GM19035 (cell line): ENCODE data around the gene ATP1A2.

ENCODE experiments used
- ATAC-seq: cut with Tn5 transposase; IDR thresholded peaks from one replicate; pipeline ENCODE4 v1.9.1; 2021; ENCODE audit not compliant: unreplicated experiment

ATP1A2 gene

GRCh38 chr1:160168609-160169369 lies 53.2 kb downstream of the ATP1A2 start:
- ATAC-seq = no peak

- ATAC-seq = no peak
These were observed 54.2 kb downstream of the ATP1A2 start for GRCh38 chr1:160169553-160170399.

GRCh38 chr1:160171354-160171753 lies 55.8 kb downstream of the ATP1A2 start:
- no peak for ATAC-seq

GRCh38 chr1:160171980-160172379 lies 56.4 kb downstream of the ATP1A2 start:
- no peak for ATAC-seq

GRCh38 chr1:160177231-160177630 lies 61.7 kb downstream of the ATP1A2 start:
- no peak for ATAC-seq

- ATAC-seq = no peak
These were observed 62.1 kb downstream of the ATP1A2 start for GRCh38 chr1:160177667-160178066.

- no peak for ATAC-seq
These were observed 63.2 kb downstream of the ATP1A2 start for GRCh38 chr1:160178731-160179130.

- ATAC-seq = no peak
These were observed 63.8 kb downstream of the ATP1A2 start for GRCh38 chr1:160179336-160179735.

GRCh38 chr1:160186246-160186645 lies 70.7 kb downstream of the ATP1A2 start:
- no peak for ATAC-seq

GRCh38 chr1:160186729-160187128 lies 71.2 kb downstream of the ATP1A2 start:
- no peak for ATAC-seq

GRCh38 chr1:160187407-160187806 lies 71.8 kb downstream of the ATP1A2 start:
- no peak for ATAC-seq

GRCh38 chr1:160188341-160188740 lies 72.8 kb downstream of the ATP1A2 start:
- ATAC-seq = no peak

- ATAC-seq = no peak
These were observed 74.4 kb downstream of the ATP1A2 start, which contains the start of gene CASQ1 for GRCh38 chr1:160189649-160190625. CASQ1 (plus strand) TSS chr1:160190575; CDS start chr1:160190752, 177 bp downstream.

- ATAC-seq = no peak
These were observed 76.2 kb downstream of the ATP1A2 start for GRCh38 chr1:160191756-160192155.

- no peak for ATAC-seq
These were observed 76.7 kb downstream of the ATP1A2 start for GRCh38 chr1:160192234-160192633.
